HCT116 (cell line): ENCODE measurements around the gene GPI. TPM values are rescaled to one million over a fixed set of nuclear protein-coding genes. Genes with fewer than 3 reads are reported as not detected.

ENCODE experiments used
- ATAC-seq: fragments of 200-7000 bp; cut with Tn5 transposase; 2 replicates; pipeline ENCODE4 v1.9.1; 2020; ENCODE audit warnings: mild to moderate bottlenecking, moderate library complexity
- BruUV-seq: library from RNA; stranded (reverse); fragments of 400-500 nt; replicated peaks from 2 replicates; lab custom pipeline; 2021; lab: Mats Ljungman, UMichigan
- CTCF ChIA-PET: fragments of 300-600 bp; sonication (Branson Sonifier 250); formaldehyde crosslinking; loops from one replicate; lab custom pipeline; 2021; ENCODE audit warnings: antibody characterized with exemption; lab: Charles Lee
- POLR2A ChIA-PET: fragments of 300-600, 350-600 bp; sonication (Branson Sonifier 250); formaldehyde crosslinking; loops from one replicate; lab custom pipeline; 2021; ENCODE audit warnings: antibody characterized with exemption; lab: Charles Lee
- RAD21 ChIA-PET, 2 experiments: fragments of 300-600 bp; sonication (Branson Sonifier 250); formaldehyde crosslinking; loops; one replicate each; lab custom pipeline; 2023; ENCODE audit warnings: low total read pairs in 2 of 2; ENCODE audit not compliant: uncharacterized antibody in 2 of 2, unreplicated experiment in 2 of 2, low non-redundant PET in 1 of 2; lab: Charles Lee
- DNase-seq: peaks from one replicate; pipeline ENCODE4 v3.0.0-alpha.2; 2010; ENCODE audit warnings: low read depth, low spot score
- H2AFZ ChIP-seq: fragments of 200-600 bp; shearing (Covaris generic), sonication (generic); 2 replicates; pipeline ENCODE4 v1.6.1; 2017; ENCODE audit warnings: low read depth, mixed run types, mixed read lengths, antibody characterized with exemption, low read length; ENCODE audit not compliant: poor library complexity, severe bottlenecking
- H3K27ac ChIP-seq: 2 replicates; pipeline ENCODE4 v1.5.1; 2012; ENCODE audit warnings: low read depth, low read length
- H3K27me3 ChIP-seq: fragments of 200-600 bp; sonication (generic); 2 replicates; pipeline ENCODE4 v1.6.1; 2016; ENCODE audit warnings: mixed run types, low read length, mixed read lengths; ENCODE audit not compliant: insufficient read depth
- H3K36me3 ChIP-seq, 2 experiments: fragments of 200-500 bp in 1 of 2; fragments of 200-600 bp in 1 of 2; sonication (Bioruptor generic) in 1 of 2; sonication (generic) in 1 of 2; 2 replicates each; pipeline versions ENCODE4 v1.5.1 to v1.6.1; 2014 to 2016; ENCODE audit warnings: low read length in 2 of 2, inconsistent platforms in 1 of 2, mixed read lengths in 1 of 2, mixed run types in 1 of 2; ENCODE audit not compliant: insufficient read depth in 2 of 2, control insufficient read depth in 1 of 2
- H3K4me1 ChIP-seq, 2 experiments: fragments of 200-600 bp in 1 of 2; sonication (generic) in 1 of 2; 2 replicates each; pipeline versions ENCODE4 v1.5.1 to v1.6.1; 2012 to 2017; ENCODE audit warnings: low read length in 2 of 2, inconsistent platforms in 1 of 2, mild to moderate bottlenecking in 1 of 2, mixed read lengths in 1 of 2, mixed run types in 1 of 2, moderate library complexity in 1 of 2; ENCODE audit not compliant: insufficient read depth in 2 of 2, control insufficient read depth in 1 of 2
- H3K4me2 ChIP-seq: fragments of 200-600 bp; sonication (generic); 2 replicates; pipeline ENCODE4 v1.6.1; 2017; ENCODE audit warnings: mixed run types, low read length, mixed read lengths
- H3K4me3 ChIP-seq, 2 experiments: fragments of 200-600 bp in 1 of 2; sonication (generic) in 1 of 2; replicated peaks in 1 of 2; 2 replicates each; pipeline ENCODE4 v1.5.1; 2011 to 2016; ENCODE audit warnings: low read length in 2 of 2, control low read depth in 1 of 2, low read depth in 1 of 2, mild to moderate bottlenecking in 1 of 2, mixed read lengths in 1 of 2, mixed run types in 1 of 2
- H3K79me2 ChIP-seq: fragments of 200-600 bp; sonication (generic); 2 replicates; pipeline ENCODE4 v1.6.1; 2017; ENCODE audit warnings: mild to moderate bottlenecking, mixed run types, low read length, moderate library complexity, mixed read lengths; ENCODE audit not compliant: insufficient read depth
- H3K9ac ChIP-seq: fragments of 200-600 bp; sonication (generic); 2 replicates; pipeline ENCODE4 v1.6.1; 2016; ENCODE audit warnings: low read length, mixed read lengths
- H3K9me2 ChIP-seq: fragments of 200-600 bp; sonication (generic), shearing (Covaris generic); 2 replicates; pipeline ENCODE4 v1.6.1; 2017; ENCODE audit warnings: mixed run types, mild to moderate bottlenecking, moderate library complexity; ENCODE audit not compliant: insufficient read depth
- H3K9me3 ChIP-seq, 2 experiments: fragments of 200-500 bp in 1 of 2; fragments of 200-600 bp in 1 of 2; sonication (Bioruptor generic) in 1 of 2; sonication (generic) in 1 of 2; 2 replicates each; pipeline ENCODE4 v1.6.1; 2014 to 2017; ENCODE audit warnings: low read length in 2 of 2, mixed read lengths in 2 of 2, inconsistent platforms in 1 of 2, low read depth in 1 of 2, mild to moderate bottlenecking in 1 of 2, mixed run types in 1 of 2, moderate library complexity in 1 of 2; ENCODE audit not compliant: control insufficient read depth in 1 of 2, insufficient read depth in 1 of 2
- H4K20me1 ChIP-seq: fragments of 200-600 bp; sonication (generic), shearing (Covaris generic); 2 replicates; pipeline ENCODE4 v1.6.1; 2017; ENCODE audit warnings: mixed run types, mild to moderate bottlenecking, moderate library complexity; ENCODE audit not compliant: insufficient read depth
- EGR1 ChIP-seq: IDR thresholded peaks from 2 replicates; pipeline ENCODE4 v1.6.1; 2012; ENCODE audit warnings: low read depth
- EZH2 ChIP-seq: fragments of 200-600 bp; sonication (generic); IDR thresholded peaks from 2 replicates; pipeline ENCODE4 v1.6.1; 2017; ENCODE audit warnings: antibody characterized with exemption, mixed run types
- EZH2phosphoT487 ChIP-seq: fragments of 200-600 bp; IDR thresholded peaks from 2 replicates; pipeline ENCODE4 v1.6.1; 2018; ENCODE audit warnings: antibody characterized with exemption, borderline replicate concordance
- FOSL1 ChIP-seq: IDR thresholded peaks from 2 replicates; pipeline ENCODE4 v1.6.1; 2012; ENCODE audit warnings: low read depth
- POLR2A ChIP-seq: IDR thresholded peaks from 2 replicates; pipeline ENCODE4 v1.7.0; 2011; ENCODE audit warnings: borderline replicate concordance; ENCODE audit not compliant: insufficient read depth, insufficient read length; ENCODE audit errors: extremely low read depth
- REST ChIP-seq: IDR thresholded peaks from 2 replicates; pipeline ENCODE4 v1.6.1; 2012; ENCODE audit warnings: low read depth
- SIN3A ChIP-seq: IDR thresholded peaks from 2 replicates; pipeline ENCODE4 v1.6.1; 2012; ENCODE audit warnings: low read depth
- SP1 ChIP-seq: IDR thresholded peaks from 2 replicates; pipeline ENCODE4 v1.6.1; 2012; ENCODE audit warnings: low read depth
- ZFX ChIP-seq: fragments of 450-650 bp; IDR thresholded peaks from 2 replicates; pipeline ENCODE4 v1.6.1; 2017
- intact Hi-C: fragments of 100-400 bp; cut with micrococcal nuclease; formaldehyde crosslinking; loops from 2 replicates; pipeline ENCODE4 v1.10.0; 2022
- total RNA-seq: library from RNA; stranded (reverse); gene quantifications from one replicate; pipeline ENCODE4 v1.2.1, GENCODE V29; 2021; ENCODE audit not compliant: unreplicated experiment
- TF ChIP-seq, protein P1 (sequence below): IDR thresholded peaks from 2 replicates; pipeline ENCODE4 v1.6.1; 2012
- TF ChIP-seq, protein P2 (sequence below): IDR thresholded peaks from 2 replicates; pipeline ENCODE4 v1.6.1; 2012

Gene GPI
- total RNA-seq, 1 experiment from 2014 or later: 787 TPM

DNA sequence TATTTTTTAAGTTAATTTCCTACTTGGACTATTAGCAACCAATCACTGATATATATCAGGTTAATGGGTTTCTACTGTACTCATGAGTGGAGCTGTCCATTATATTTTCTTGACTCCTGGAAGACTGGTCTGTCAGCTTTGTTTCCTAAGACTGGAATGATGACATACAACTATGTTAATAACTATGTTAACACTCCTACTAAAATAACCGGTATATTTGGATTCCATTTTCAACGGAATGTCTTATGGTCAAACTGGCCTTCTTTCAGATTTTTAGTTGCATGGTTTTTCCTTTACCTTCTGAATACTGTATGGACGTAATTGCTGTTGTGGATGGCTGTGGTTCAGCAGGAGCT lies 45.8 kb upstream of the GPI start:
- no TSS peak for BruUV-seq
- Histone ChIP-seq H3K4me1 (peaks cover 10 to 28% of the 10 kb centered on the region in 2 experiments; a peak in 3 of 4 replicates), H3K27me3 (no peaks in the 10 kb centered on the region), H3K79me2 (no peaks in the 10 kb centered on the region), H3K9ac (no peak overlapping the region), H3K9me2 (no peaks in the 10 kb centered on the region), H3K9me3 (no peaks in the 10 kb centered on the region), H3K27ac (no peak overlapping the region), H4K20me1 (no peaks in the 10 kb centered on the region)
- POLR2A ChIA-PET: no interaction called here
- ATAC-seq: no peak
- intact Hi-C loops: no loop called here
- TF ChIP-seq EGR1: no peak
- no peak for TF ChIP-seq ZFX
- TF ChIP-seq EZH2phosphoT487: no peak
- no peak for TF ChIP-seq SIN3A
- TF ChIP-seq, protein P1, sequence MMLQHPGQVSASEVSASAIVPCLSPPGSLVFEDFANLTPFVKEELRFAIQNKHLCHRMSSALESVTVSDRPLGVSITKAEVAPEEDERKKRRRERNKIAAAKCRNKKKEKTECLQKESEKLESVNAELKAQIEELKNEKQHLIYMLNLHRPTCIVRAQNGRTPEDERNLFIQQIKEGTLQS: no peak
- no peak for TF ChIP-seq SP1
- TF ChIP-seq EZH2: no peak
- TF ChIP-seq, protein P2, sequence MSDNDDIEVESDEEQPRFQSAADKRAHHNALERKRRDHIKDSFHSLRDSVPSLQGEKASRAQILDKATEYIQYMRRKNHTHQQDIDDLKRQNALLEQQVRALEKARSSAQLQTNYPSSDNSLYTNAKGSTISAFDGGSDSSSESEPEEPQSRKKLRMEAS: no peak
- TF ChIP-seq REST: no peak
- no peak for TF ChIP-seq FOSL1
- no peak for TF ChIP-seq POLR2A
- TF ChIP-seq, all 23 proteins: peak for 0
- DNase-seq: no peak
- Histone ChIP-seq H3K4me3 (no peak overlapping the region), H3K4me2 (no peak overlapping the region), H3K36me3 (peaks cover 0 to 9% of the 10 kb centered on the region in 2 experiments; a peak in 1 of 4 replicates), H2AFZ (no peak overlapping the region)
- CTCF ChIA-PET: no interaction called here
- RAD21 ChIA-PET: no interaction called here
